Liver (tissue), 3 donors: ENCODE data around the gene AUNIP.

Experiments
- ATF3 ChIP-seq: IDR thresholded peaks from 2 replicates; pipeline ENCODE4 v1.6.1; 2016; ENCODE audit warnings: antibody characterized with exemption
- CTCF ChIP-seq: fragments of 150-350 bp; IDR thresholded peaks from 2 replicates; pipeline ENCODE4 v1.5.1; 2017; ENCODE audit warnings: improper control_type of control experiment, low read depth, low read length; ENCODE audit not compliant: missing input control
- GABPA ChIP-seq, 2 donors: IDR thresholded peaks in 1 of 2; conservative IDR thresholded peaks in 1 of 2; 2 replicates each; pipeline ENCODE4 v1.6.1; 2016; ENCODE audit warnings: antibody characterized with exemption in 2 of 2, mild to moderate bottlenecking in 1 of 2, moderate library complexity in 1 of 2
- HNF4A ChIP-seq, 2 donors: conservative IDR thresholded peaks; 2 replicates each; pipeline ENCODE4 v1.6.1; 2016; ENCODE audit warnings: antibody characterized with exemption in 2 of 2, mild to moderate bottlenecking in 2 of 2
- HNF4G ChIP-seq: IDR thresholded peaks from 2 replicates; pipeline ENCODE4 v1.6.1; 2016; ENCODE audit warnings: antibody characterized with exemption
- MAX ChIP-seq: IDR thresholded peaks from 2 replicates; pipeline ENCODE4 v1.6.1; 2016; ENCODE audit warnings: antibody characterized with exemption
- RAD21 ChIP-seq, 2 donors: IDR thresholded peaks; 2 replicates each; pipeline ENCODE4 v1.6.1; 2016; ENCODE audit warnings: antibody characterized with exemption in 2 of 2, mild to moderate bottlenecking in 2 of 2
- REST ChIP-seq: IDR thresholded peaks from 2 replicates; pipeline ENCODE4 v1.6.1; 2016; ENCODE audit warnings: antibody characterized with exemption, mild to moderate bottlenecking
- SP1 ChIP-seq: IDR thresholded peaks from 2 replicates; pipeline ENCODE4 v1.6.1; 2018; ENCODE audit warnings: antibody characterized with exemption, mild to moderate bottlenecking
- TAF1 ChIP-seq: conservative IDR thresholded peaks from 2 replicates; pipeline ENCODE4 v1.6.1; 2016; ENCODE audit warnings: antibody characterized with exemption, mild to moderate bottlenecking
- YY1 ChIP-seq: IDR thresholded peaks from 2 replicates; pipeline ENCODE4 v1.6.1; 2016; ENCODE audit warnings: antibody characterized with exemption, mild to moderate bottlenecking
- ZBTB33 ChIP-seq: IDR thresholded peaks from 2 replicates; pipeline ENCODE4 v1.6.1; 2016; ENCODE audit warnings: antibody characterized with exemption
- donor health status: healthy.
- donor health status: healthy.

GRCh38 chr1:25799935-25800702, 59.1 kb downstream of the AUNIP start, which contains the start of gene SELENON:
- TF ChIP-seq CTCF: no peak
- no peak for TF ChIP-seq REST
- no peak for TF ChIP-seq HNF4A (conservative IDR thresholded peaks at IDR 0.05)
- no peak for TF ChIP-seq TAF1
- no peak for TF ChIP-seq ATF3
- no peak for TF ChIP-seq GABPA (IDR thresholded peaks at IDR 0.05 in 1 of 2, conservative IDR thresholded peaks at IDR 0.05 in 1 of 2)
- TF ChIP-seq ZBTB33: no peak
- no peak for TF ChIP-seq YY1
- TF ChIP-seq MAX: no peak
- TF ChIP-seq HNF4G: no peak
- TF ChIP-seq RAD21 (IDR thresholded peaks at IDR 0.05): no peak
- no peak for TF ChIP-seq SP1
